ENCODE measurements around the gene CERS5.

The CERS5 gene

GRCh38 chr12:50167049-50167828 is at the start of gene CERS5:
TSS of gene CERS5 (minus strand) at chr12:50167369. CDS start at chr12:50167297, 72 bp downstream.
- peak; percentile 94 for DNase-seq

- DNase-seq: no peak
Measured at GRCh38 chr12:50215033-50215432, 47.9 kb upstream of the CERS5 start.

GRCh38 chr12:50214018-50214417 is 46.8 kb upstream of the CERS5 start:
- DNase-seq: no peak

- no peak for DNase-seq
Measured at GRCh38 chr12:50213439-50213838, 46.3 kb upstream of the CERS5 start.

GRCh38 chr12:50212071-50212467 is 44.9 kb upstream of the CERS5 start:
- no peak for DNase-seq

- DNase-seq: no peak
Measured at GRCh38 chr12:50211392-50212070, 44.4 kb upstream of the CERS5 start.

- DNase-seq: no peak
Measured at GRCh38 chr12:50207424-50207823, 40.3 kb upstream of the CERS5 start.

GRCh38 chr12:50205648-50206047 is 38.5 kb upstream of the CERS5 start:
- DNase-seq: no peak

- DNase-seq: no peak
Measured at GRCh38 chr12:50203691-50204090, 36.5 kb upstream of the CERS5 start.

- no peak for DNase-seq
Measured at GRCh38 chr12:50201987-50202521, 34.9 kb upstream of the CERS5 start.

GRCh38 chr12:50200552-50201273 is 33.5 kb upstream of the CERS5 start:
- no peak for DNase-seq

- no peak for DNase-seq
Measured at GRCh38 chr12:50198829-50199228, 31.7 kb upstream of the CERS5 start.

- no peak for DNase-seq
Measured at GRCh38 chr12:50197297-50197727, 30.1 kb upstream of the CERS5 start.

GRCh38 chr12:50196537-50196936 is 29.4 kb upstream of the CERS5 start:
- DNase-seq: no peak

GRCh38 chr12:50195832-50196231 is 28.7 kb upstream of the CERS5 start:
- no peak for DNase-seq

- no peak for DNase-seq
Measured at GRCh38 chr12:50192908-50193307, 25.7 kb upstream of the CERS5 start.

GRCh38 chr12:50192236-50192635 is 25.1 kb upstream of the CERS5 start:
- DNase-seq: no peak

GRCh38 chr12:50190859-50191258 is 23.7 kb upstream of the CERS5 start:
- no peak for DNase-seq

- DNase-seq: no peak
Measured at GRCh38 chr12:50188875-50189575, 21.9 kb upstream of the CERS5 start.

- no peak for DNase-seq
Measured at GRCh38 chr12:50188241-50188781, 21.1 kb upstream of the CERS5 start.

GRCh38 chr12:50187084-50187900 is 20.1 kb upstream of the CERS5 start:
- DNase-seq: no peak

- no peak for DNase-seq
Measured at GRCh38 chr12:50186681-50187080, 19.5 kb upstream of the CERS5 start.

All from GF-D8 (cell line).